Measurements from ENCODE around the gene ZNF487.
"Not testable (repeated sequence)": the region's sequence is repeated elsewhere in the genome, so short reads cannot be mapped to it uniquely, and the experiment has no call there.

DNA sequence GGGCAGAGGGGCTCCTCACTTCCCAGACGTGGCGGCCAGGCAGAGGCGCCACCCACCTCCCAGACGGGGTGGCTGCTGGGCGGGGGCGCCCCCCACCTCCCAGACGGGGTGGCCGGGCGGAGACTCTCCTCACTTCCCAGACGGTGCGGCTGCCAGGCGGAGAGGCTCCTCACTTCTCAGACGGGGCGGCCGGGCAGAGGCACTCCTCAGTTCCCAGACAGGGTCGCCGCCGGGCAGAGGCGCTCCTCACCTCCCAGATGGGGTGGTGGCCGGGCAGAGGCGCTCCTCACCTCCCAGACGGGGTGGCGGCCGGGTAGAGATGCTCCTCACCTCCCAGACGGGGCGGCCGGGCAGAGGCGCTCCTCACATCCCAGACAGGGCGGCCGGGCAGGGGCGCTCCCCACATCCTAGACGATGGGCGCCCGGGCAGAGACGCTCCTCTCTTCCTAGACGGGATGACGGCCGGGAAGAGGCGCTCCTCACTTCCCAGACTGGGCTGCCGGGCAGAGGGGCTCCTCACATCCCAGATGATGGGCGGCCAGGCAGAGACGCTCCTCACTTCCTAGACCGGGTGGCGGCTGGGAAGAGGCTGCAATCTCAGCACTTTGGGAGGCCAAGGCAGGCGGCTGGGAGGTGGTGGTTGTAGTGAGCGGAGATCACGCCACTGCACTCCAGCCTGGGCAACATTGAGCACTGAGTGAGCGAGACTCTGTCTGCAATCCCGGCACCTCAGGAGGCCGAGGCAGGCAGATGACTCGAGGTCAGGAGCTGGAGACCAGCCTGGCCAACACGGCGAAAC, 9.5 kb downstream of the ZNF487 start:
- TF ChIP-seq, protein P1, sequence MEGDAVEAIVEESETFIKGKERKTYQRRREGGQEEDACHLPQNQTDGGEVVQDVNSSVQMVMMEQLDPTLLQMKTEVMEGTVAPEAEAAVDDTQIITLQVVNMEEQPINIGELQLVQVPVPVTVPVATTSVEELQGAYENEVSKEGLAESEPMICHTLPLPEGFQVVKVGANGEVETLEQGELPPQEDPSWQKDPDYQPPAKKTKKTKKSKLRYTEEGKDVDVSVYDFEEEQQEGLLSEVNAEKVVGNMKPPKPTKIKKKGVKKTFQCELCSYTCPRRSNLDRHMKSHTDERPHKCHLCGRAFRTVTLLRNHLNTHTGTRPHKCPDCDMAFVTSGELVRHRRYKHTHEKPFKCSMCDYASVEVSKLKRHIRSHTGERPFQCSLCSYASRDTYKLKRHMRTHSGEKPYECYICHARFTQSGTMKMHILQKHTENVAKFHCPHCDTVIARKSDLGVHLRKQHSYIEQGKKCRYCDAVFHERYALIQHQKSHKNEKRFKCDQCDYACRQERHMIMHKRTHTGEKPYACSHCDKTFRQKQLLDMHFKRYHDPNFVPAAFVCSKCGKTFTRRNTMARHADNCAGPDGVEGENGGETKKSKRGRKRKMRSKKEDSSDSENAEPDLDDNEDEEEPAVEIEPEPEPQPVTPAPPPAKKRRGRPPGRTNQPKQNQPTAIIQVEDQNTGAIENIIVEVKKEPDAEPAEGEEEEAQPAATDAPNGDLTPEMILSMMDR (IDR thresholded peaks at IDR 0.05) = not testable (repeated sequence)
- not testable (repeated sequence) for TF ChIP-seq POLR2A (IDR thresholded peaks at IDR 0.05)

All from body of pancreas (tissue), 4 donors.